Measurements from ENCODE around the gene PHRF1.
"Not testable (repeated sequence)": the region's sequence is repeated elsewhere in the genome, so short reads cannot be mapped to it uniquely, and the experiment has no call there.

Gene PHRF1

DNA sequence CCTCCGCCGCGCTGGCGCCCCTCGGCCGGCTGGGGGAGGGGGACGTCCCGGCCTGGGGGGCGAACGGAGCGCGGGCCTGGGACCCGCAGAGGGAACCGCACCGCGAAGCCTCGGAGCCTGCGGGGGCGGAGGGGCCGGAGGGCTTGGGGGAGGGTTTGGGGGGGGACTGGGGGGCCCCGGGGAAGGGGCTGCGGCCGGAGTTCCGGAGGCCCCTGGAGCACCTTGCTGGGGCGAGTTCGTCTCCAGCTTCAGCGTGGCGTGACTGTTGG lies 51.0 kb downstream of the PHRF1 start:
- DNase-seq (ENCODE audit: low read depth) = no peak

DNA sequence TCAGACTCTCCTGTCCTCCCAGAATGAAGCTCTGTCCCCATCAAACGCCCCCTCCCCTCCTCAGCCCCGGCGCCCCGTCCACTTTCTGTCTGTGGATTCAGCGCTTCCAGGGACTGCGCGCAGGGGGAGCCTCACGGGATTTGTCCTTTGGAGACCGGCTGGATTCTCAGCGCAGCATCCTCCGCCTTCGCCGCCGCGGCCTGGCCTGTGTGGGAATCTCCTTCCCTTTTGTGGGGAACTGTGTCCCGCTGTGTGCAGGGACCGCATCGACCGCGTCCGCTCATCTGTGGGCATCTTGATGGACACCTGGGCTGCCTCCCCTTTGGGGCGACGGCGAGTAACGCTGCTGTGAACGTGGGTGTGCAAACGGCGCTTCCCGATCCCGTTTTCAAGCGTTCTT lies 51.8 kb downstream of the PHRF1 start:
- no peak for DNase-seq (ENCODE audit: low read depth)

DNA sequence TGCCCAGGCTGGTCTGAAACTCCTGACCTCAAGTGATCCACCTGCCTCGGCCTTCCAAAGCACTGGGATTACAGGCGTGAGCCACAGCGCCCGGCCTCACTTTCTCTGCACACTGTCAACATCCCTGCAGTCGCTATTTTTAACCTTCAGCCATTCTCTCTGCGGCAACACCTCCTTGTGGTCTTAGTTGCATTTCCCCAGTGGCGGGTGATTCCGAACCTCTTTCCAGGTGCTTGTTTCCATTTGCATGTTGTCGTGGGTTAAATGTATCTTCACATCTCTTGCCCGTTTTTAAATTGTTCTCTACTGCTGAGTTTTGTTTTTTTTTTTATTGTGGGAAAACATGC lies 52.9 kb downstream of the PHRF1 start:
- DNase-seq (ENCODE audit: low read depth) = no peak

DNA sequence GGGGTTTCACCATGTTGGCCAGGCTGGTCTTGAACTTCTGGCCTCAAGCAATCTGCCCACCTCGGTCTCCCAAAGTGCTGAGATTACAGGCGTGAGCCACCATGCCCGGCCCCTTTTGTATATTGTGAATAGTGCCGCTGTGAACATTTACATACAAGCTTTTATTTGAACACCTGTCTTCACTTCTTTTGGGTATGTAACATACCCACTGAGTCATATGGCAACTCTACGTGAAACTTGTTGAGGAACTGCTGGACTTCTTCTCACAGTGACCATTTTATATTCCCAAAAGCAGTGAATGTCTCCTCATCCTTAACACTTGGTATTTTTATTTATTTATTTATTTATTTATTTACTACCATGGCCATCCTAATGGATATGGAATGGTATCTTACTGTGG lies 54.6 kb downstream of the PHRF1 start:
- no peak for DNase-seq (ENCODE audit: low read depth)

DNA sequence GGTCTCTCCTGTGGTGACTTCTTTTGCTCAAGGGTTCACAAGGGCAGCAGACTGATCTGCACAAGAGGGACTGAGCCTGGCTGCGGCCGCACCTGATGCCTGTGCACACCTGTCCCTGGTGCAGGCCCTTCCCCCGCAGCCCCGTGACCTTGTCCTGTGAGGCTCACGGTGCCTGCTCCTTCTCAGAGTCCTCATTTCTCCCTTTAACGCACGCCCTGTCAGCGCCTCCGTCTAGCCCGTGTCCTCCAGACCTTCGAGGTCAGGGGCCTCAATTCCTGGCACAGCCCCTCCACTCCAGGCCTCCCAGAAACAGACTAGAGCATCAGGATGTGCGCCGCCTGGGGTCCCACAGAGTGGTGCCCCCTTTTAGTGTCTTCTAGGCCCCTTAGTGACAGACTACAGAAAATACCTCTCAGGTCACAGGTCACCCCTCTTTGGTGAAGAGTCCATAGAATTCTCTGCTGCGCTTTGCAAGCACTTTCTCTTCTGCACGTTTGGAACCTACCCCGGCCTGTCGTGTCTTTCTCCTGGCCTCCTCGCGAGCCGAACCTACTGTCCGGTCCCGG lies 59.8 kb downstream of the PHRF1 start:
- DNase-seq (ENCODE audit: low read depth) = no peak

DNA sequence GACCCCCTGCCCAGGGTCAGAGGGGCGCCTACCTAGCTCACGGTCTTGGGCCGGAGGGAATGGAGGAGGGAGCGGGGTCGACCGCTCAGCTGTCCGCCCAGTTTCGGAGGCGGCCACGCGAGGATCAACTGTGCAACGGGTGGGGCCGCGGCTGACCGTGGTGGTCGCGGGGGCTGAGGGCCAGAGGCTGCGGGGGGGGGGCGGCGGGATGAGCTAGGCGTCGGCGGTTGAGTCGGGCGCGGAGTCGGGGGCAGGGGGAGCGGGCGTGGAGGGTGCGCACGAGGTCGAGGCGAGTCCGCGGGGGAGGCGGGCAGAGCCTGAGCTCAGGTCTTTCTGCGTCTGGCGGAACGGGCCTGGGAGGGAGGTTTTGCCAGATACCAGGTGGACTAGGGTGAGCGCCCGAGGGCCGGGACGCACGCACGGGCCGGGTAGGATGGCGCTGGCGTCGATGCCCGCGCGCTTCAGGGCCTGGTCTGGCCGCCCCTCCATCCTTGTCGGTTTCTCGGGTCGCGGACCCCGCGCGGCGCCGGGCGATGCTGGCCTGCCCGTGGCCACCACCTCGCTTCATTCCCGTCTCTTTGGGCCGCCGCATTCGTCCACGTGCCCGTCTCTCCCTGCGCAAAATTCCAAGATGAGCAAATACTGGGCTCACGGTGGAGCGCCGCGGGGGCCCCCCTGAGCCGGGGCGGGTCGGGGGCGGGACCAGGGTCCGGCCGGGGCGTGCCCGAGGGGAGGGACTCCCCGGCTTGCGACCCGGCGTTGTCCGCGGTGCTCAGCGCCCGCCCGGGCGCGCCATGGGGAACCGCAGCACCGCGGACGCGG lies 60.5 kb downstream of the PHRF1 start, which contains the start of gene DRD4:
TSS of gene DRD4 (plus strand) at position 759 of the 822 bp plus-strand sequence. CDS start at position 795, 36 bp downstream.
- no peak for DNase-seq (ENCODE audit: low read depth)

DNA sequence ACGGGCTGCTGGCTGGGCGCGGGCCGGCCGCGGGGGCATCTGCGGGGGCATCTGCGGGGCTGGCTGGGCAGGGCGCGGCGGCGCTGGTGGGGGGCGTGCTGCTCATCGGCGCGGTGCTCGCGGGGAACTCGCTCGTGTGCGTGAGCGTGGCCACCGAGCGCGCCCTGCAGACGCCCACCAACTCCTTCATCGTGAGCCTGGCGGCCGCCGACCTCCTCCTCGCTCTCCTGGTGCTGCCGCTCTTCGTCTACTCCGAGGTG lies 61.0 kb downstream of the PHRF1 start:
- DNase-seq (ENCODE audit: low read depth) = no peak

DNA sequence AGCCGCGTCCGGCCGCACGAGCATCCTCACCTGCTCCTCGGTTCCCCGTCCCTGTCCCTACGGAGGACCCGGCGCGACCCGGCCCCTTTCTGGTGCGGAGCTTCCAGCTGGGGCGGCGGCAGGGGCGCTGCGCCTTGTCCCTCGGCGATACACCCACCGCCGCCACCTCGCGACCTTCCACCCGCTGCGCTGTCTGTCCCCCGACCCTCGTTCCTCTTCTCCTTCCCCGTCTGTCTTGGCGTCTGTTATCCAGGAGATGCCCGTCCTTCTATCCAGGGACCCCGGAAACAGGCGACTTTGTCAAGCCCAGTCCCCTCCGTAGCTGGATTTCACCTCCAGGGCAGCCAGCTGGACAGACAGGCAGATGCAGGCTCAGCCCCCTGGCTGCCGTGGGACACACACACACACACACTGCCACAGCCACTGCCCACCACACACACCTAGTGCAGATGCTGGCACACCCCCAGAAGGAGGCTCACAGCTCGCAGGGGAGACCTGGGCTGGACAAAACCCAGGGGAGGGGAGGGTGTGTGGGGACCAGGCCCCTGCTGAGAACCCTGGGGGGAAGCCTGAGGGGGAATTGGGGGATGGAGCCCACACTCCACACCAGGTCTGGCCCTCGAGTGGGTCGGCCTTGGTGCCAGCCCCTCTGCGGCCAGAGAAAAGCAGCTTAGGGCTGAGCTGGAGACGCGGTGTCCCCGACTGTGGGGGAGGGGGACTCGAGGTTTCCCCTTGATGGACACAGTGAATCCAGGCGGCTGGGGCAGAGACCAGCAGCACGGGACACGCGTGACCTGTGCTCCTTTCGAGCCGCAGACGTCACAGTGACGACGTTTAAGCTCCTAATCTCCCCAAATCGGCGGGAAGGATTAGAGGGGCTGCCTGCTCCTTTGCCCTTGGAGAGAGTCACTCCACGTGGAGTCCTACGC lies 61.6 kb downstream of the PHRF1 start:
- no peak for DNase-seq (ENCODE audit: low read depth)

DNA sequence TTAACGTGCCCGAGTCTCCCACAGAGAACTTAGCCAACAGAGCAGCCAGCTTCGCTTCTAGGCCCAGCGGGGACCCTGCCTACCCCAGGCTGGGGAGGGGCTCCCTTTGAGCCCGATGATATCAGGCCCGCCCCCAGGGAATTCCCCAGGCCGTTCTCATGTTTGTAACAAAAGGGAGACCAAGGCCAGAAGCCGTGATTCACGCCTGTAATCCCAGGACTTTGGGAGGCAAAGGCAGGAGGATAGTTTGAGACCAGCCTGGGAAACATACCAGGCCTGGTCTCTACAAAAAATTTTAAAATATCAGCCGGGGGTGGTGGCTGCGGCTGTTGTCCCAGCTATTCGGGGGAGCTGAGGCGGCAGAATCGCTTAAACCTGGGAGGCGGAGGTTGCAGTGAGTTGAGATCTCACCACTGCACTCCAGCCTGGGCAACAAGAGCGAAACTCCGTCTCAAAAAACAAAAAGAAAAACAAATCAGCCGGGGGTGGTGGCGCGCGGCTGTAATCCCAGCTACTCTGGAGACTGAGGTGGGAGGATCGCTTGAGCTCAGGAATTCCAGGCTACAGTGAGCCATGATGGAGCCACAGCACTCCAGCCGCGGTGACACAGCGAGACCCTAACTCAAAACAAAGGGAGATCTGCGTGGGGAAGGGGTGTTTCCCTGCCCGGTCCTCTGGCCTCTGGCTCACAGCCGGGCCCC lies 62.5 kb downstream of the PHRF1 start:
- no peak for DNase-seq (ENCODE audit: low read depth)

DNA sequence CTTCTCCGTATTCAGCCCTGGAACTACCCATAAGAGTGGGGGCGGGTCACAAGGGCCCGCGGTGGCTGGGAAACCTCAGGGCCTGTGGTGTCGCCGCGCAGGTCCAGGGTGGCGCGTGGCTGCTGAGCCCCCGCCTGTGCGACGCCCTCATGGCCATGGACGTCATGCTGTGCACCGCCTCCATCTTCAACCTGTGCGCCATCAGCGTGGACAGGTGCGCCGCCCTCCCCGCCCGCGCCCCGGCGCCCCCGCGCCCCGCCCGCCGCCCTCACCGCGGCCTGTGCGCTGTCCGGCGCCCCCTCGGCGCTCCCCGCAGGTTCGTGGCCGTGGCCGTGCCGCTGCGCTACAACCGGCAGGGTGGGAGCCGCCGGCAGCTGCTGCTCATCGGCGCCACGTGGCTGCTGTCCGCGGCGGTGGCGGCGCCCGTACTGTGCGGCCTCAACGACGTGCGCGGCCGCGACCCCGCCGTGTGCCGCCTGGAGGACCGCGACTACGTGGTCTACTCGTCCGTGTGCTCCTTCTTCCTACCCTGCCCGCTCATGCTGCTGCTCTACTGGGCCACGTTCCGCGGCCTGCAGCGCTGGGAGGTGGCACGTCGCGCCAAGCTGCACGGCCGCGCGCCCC lies 63.2 kb downstream of the PHRF1 start:
- DNase-seq (ENCODE audit: low read depth) = no peak

DNA sequence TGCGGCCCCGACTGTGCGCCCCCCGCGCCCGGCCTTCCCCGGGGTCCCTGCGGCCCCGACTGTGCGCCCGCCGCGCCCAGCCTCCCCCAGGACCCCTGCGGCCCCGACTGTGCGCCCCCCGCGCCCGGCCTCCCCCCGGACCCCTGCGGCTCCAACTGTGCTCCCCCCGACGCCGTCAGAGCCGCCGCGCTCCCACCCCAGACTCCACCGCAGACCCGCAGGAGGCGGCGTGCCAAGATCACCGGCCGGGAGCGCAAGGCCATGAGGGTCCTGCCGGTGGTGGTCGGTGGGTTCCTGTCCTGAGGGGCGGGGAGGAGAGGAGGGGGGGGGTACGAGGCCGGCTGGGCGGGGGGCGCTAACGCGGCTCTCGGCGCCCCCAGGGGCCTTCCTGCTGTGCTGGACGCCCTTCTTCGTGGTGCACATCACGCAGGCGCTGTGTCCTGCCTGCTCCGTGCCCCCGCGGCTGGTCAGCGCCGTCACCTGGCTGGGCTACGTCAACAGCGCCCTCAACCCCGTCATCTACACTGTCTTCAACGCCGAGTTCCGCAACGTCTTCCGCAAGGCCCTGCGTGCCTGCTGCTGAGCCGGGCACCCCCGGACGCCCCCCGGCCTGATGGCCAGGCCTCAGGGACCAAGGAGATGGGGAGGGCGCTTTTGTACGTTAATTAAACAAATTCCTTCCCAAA lies 63.9 kb downstream of the PHRF1 start:
- no peak for DNase-seq (ENCODE audit: low read depth)

DNA sequence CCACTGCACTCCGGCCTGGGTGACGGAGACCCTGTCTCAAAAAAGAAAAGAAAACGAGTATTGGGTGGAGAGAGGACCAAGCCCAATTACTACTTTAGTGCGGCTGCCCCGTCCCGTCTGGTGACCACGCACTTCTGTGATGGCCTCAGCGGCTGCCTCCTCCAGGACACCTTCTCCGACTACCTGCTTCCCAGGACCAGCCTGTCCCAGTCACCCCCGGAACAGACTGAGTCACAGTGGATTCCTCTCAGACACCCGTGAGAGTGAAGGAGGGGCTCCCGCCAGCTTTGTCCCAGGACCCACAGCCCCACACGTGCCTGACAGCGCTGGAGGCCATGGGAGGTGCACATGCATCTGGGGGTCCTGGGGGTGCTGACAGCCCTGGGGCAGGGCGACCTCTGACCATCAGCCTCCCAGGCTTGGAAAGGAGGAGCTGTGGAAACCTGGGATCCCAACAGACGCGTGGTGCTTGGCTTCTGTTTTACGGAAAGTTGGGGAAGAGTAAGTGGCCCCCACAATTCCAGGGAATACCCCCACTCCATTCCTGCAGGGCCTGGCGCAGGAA lies 65.6 kb downstream of the PHRF1 start:
- no peak for DNase-seq (ENCODE audit: low read depth)

DNA sequence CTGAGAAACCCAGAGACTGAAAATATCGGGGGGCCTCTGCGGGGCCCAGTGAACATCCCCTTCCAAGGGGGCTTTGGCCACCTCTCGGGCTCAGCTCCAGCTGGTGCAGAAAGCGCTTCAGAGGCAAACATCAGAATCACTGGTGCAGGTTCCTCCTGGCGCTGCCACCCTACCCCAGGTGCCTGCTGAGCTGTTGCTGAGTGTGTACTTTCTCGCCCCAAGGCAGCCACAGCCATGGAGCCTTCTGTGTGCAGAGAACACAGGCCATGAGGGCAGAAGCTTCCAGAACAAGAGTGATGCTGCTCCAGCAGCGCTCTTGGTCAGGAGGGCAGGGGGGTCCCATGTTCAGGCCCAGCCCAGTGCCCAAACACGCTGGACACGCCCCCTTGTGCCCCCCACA lies 67.1 kb downstream of the PHRF1 start:
- no peak for DNase-seq (ENCODE audit: low read depth)

DNA sequence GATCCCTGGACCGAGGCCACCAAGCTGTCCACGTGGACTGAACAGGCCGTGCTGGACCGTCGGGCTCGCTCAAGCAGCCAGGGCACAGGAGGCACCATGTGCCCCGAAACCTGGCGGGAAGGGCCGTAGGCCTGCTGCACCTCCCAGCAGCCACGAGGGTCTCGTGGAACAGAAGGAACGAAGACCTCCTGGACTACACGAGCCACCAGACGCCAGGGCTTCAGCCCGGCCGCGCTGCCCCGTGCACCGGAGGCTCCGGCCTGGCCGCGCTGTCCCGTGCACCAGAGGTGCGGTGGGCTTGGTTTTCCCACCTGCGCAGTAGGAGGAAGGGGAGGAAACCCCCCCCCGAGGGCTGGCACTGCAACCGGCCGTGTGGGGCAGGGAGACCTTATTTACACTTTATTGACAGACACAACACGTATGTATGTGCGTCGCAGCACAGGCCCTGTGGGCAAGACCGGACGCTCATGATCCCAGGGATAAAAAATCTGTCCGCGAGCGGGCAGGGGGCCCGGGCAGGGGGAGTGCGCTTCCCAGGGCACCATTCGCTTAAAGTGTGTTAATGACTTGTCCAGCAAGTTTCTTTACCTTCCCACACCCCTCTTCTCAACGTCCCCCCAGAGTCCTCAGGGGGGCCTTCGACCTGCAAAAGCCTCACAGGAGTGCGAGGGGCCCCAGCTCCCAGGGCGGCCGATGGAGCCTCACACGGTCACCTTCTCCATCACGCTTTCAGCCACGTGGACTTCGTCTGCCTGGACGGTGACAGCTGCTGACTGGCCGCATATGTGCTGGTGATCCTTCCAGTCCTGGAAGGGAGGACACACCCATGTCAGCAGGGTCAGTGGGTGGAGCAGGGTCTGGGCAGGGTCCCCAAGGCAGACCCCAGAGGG lies 67.8 kb downstream of the PHRF1 start:
- no peak for DNase-seq (ENCODE audit: low read depth)

DNA sequence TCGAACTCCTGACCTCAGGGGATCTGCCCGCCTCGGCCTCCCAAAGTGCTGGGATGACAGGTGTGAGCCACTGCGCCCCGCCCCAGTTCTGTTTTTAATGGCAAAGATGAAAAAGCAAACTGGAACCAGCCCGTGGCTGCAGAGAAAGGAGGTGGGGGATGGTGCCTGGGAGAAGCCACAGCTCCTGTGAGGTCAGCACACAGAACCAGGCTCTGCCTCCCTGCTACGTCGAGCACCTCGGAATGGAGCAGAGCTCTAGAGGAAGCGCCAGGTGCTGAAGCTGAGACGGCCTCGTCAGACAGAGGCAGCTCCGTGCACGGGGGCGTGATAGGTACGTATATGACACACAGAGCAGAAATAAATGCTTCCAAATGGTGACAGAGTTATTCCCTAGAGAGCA lies 69.3 kb downstream of the PHRF1 start:
- DNase-seq (ENCODE audit: low read depth) = no peak

DNA sequence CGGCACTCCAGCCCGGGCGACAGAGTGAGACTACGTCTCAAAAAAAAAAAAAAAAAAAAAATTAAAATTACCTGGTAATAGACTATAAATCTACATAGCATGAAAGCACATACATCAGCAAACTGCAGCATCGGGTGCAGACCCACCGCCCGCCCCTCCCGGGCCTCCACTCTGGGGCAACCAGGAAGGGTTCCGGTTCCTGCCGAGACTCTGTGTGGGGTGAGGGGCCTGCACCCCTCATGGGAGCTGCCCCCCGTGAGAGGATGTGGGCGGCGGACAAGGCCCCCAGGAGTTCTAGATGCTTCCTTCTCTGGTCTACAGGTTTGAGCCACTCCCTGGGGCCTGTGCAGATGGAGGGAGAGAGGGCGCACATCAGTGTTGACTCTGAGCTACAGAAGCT lies 69.9 kb downstream of the PHRF1 start:
- DNase-seq (ENCODE audit: low read depth) = no peak

DNA sequence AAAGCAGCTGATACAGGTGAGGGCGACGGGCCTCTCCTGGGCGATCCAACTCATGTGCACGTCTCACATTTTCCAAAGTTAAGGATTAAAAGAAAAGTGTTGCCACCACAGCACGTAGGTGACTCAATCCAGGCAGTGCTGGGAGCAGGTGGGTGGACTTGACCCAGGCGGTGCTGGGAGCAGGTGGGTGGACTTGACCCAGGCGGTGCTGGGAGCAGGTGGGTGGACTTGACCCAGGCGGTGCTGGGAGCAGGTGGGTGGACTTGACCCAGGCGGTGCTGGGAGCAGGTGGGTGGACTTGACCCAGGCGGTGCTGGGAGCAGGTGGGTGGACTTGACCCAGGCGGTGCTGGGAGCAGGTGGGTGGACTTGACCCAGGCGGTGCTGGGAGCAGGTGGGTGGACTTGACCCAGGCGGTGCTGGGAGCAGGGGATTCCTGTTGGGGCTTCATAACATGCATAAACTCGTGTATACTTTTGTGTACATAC lies 71.4 kb downstream of the PHRF1 start:
- DNase-seq (ENCODE audit: low read depth) = not testable (repeated sequence)

DNA sequence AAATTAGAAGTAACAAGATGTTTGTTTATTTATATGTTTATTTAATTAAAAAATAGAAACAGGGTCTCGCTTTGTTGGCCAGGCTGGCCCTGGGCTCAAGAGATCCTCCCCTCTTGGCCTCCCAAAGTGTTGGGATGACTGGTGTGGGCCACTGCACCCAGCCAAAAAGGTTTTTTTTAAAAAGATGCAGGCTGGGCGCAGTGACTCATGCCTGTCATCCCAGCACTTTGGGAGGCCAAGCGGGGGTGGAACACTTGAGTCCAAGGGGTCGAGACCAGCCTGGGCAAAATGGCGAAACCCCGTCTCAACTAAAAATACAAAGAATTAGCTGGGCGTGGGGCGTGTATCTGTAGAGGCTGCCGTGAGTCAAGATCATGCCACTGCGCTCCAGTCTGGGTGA lies 74.2 kb downstream of the PHRF1 start:
- DNase-seq (ENCODE audit: low read depth) = no peak

DNA sequence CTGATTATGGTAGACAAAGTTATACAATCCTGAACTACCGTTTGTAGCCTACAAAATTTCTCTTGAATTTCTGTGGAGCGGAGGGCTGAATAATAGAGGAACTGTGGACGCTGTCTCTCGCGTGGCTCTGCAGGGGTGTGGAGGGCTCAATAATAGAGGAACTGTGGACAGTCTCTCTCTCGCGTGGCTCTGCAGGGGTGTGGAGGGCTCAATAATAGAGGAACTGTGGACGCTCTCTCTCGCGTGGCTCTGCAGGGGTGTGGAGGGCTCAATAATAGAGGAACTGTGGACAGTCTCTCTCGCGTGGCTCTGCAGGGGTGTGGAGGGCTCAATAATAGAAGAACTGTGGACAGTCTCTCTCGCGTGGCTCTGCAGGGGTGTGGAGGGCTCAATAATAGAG lies 76.9 kb downstream of the PHRF1 start:
- DNase-seq (ENCODE audit: low read depth) = not testable (repeated sequence)

DNA sequence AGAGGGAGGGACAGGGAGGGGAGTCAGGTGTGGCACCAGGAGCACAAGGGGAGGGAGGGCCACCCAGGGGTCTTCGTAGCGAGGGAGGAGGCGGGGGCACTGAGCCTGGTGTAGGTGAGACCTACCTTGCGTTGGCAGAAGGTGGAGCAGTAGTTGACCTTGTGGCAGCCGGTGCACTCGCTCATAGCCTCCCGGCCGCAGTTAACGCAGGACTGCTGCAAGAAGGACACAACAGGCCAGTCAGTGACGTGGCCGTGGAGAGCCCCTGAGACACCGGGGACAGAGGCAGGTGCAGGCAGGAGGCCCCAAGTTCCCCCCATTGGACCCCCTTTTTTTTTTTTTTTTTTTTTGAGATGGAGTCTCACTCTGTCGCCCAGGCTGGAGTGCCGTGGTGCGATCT lies 77.6 kb downstream of the PHRF1 start:
- no peak for DNase-seq (ENCODE audit: low read depth)

All from activated T-helper 1 cell treated with Interleukin-2 at 50 U/mL for 16 hours (primary cell).